GM23338 (cell line): Measurements from ENCODE around the gene FOXO3. TPM values are rescaled to one million over a fixed set of nuclear protein-coding genes. Genes with fewer than 3 reads are reported as not detected.
A peak's percentile ranks its signal among the peaks of the same experiment; 100 is the strongest.

Experiments used
- ATAC-seq: fragments of 200-7000 bp; cut with Tn5 transposase; 3 replicates; pipeline ENCODE4 v1.9.1; 2020
- DNase-seq: peaks from one replicate; pipeline ENCODE4 v3.0.0-alpha.2; 2015; ENCODE audit warnings: low spot score
- H2AFZ ChIP-seq: fragments of 200-600 bp; sonication (generic); 2 replicates; pipeline ENCODE4 v1.8.0; 2016; ENCODE audit warnings: antibody characterized with exemption, mild to moderate bottlenecking, moderate library complexity
- H3F3A ChIP-seq: fragments of 200-600 bp; sonication (generic); replicated peaks from 2 replicates; pipeline ENCODE4 v1.8.0; 2017; ENCODE audit warnings: antibody characterized with exemption, mixed run types, low read depth
- H3K27ac ChIP-seq: fragments of 200-600 bp; sonication (generic); 2 replicates; pipeline ENCODE4 v1.6.1; 2016; ENCODE audit warnings: low read depth
- H3K27me3 ChIP-seq: fragments of 200-600 bp; sonication (generic); 2 replicates; pipeline ENCODE4 v1.8.0; 2016; ENCODE audit warnings: mild to moderate bottlenecking, mixed run types, moderate library complexity; ENCODE audit not compliant: insufficient read depth
- H3K36me3 ChIP-seq: fragments of 200-600 bp; sonication (generic); 2 replicates; pipeline ENCODE4 v1.8.0; 2016; ENCODE audit warnings: mild to moderate bottlenecking; ENCODE audit not compliant: insufficient read depth
- H3K4me1 ChIP-seq: fragments of 200-600 bp; sonication (generic); 2 replicates; pipeline ENCODE4 v1.8.0; 2016; ENCODE audit warnings: mild to moderate bottlenecking, moderate library complexity; ENCODE audit not compliant: insufficient read depth
- H3K4me2 ChIP-seq: fragments of 200-600 bp; sonication (generic); 2 replicates; pipeline ENCODE4 v1.7.1; 2017; ENCODE audit warnings: mixed run types
- H3K4me3 ChIP-seq: fragments of 200-600 bp; sonication (generic); 2 replicates; pipeline ENCODE4 v1.6.1; 2016; ENCODE audit warnings: mixed run types
- H3K79me2 ChIP-seq: fragments of 200-600 bp; sonication (generic); replicated peaks from 2 replicates; pipeline ENCODE4 v1.8.0; 2017; ENCODE audit warnings: mild to moderate bottlenecking; ENCODE audit not compliant: insufficient read depth
- H3K9me2 ChIP-seq: fragments of 200-600 bp; sonication (generic); 2 replicates; pipeline ENCODE4 v1.8.0; 2017; ENCODE audit not compliant: insufficient read depth
- H4K20me1 ChIP-seq: fragments of 200-600 bp; sonication (generic); replicated peaks from 2 replicates; pipeline ENCODE4 v1.8.0; 2017; ENCODE audit warnings: mild to moderate bottlenecking; ENCODE audit not compliant: insufficient read depth
- H3K27ac Mint-ChIP-seq: 2 replicates; pipeline ENCODE4 v1.8.0; 2020; ENCODE audit warnings: inconsistent platforms, mild to moderate bottlenecking, moderate library complexity, mixed read lengths
- H3K27me3 Mint-ChIP-seq: 3 replicates; pipeline ENCODE4 v1.8.0; 2022; ENCODE audit warnings: low read depth, mild to moderate bottlenecking, moderate library complexity, mixed read lengths, inconsistent platforms; ENCODE audit not compliant: insufficient read depth, poor library complexity
- H3K36me3 Mint-ChIP-seq: 3 replicates; pipeline ENCODE4 v1.8.0; 2021; ENCODE audit warnings: low read depth, mild to moderate bottlenecking, inconsistent platforms, moderate library complexity, mixed read lengths
- H3K4me1 Mint-ChIP-seq: 3 replicates; pipeline ENCODE4 v1.8.0; 2020; ENCODE audit warnings: mild to moderate bottlenecking, inconsistent platforms, mixed read lengths
- H3K4me3 Mint-ChIP-seq: 3 replicates; pipeline ENCODE4 v1.8.0; 2021; ENCODE audit warnings: moderate library complexity, mild to moderate bottlenecking, inconsistent platforms, mixed read lengths
- H3K9me3 Mint-ChIP-seq: 3 replicates; pipeline ENCODE4 v1.8.0; 2020; ENCODE audit warnings: moderate library complexity, mild to moderate bottlenecking, inconsistent platforms, mixed read lengths
- CREB1 ChIP-seq: fragments of 250-450 bp; sonication (Bioruptor Pico); IDR thresholded peaks from 2 replicates; pipeline ENCODE4 v1.5.0; 2020; ENCODE audit warnings: low read depth, mild to moderate bottlenecking, moderate library complexity
- CTCF ChIP-seq, 2 experiments: fragments of 200-600 bp in 1 of 2; sonication (generic) in 1 of 2; conservative IDR thresholded peaks; 2 replicates each; pipeline versions ENCODE4 v1.5.1 to v1.6.1; 2016 to 2017; ENCODE audit warnings: antibody characterized with exemption in 2 of 2, low read depth in 2 of 2, mild to moderate bottlenecking in 2 of 2, moderate library complexity in 1 of 2
- EZH2 ChIP-seq: fragments of 200-600 bp; sonication (generic); IDR thresholded peaks from one replicate; pipeline ENCODE4 v1.8.0; 2017; ENCODE audit warnings: antibody characterized with exemption, mild to moderate bottlenecking, low read depth; ENCODE audit not compliant: unreplicated experiment
- EZH2phosphoT487 ChIP-seq: fragments of 200-600 bp; sonication (generic); IDR thresholded peaks from one replicate; pipeline ENCODE4 v1.8.1; 2018; ENCODE audit warnings: antibody characterized with exemption; ENCODE audit not compliant: unreplicated experiment
- JUNB ChIP-seq: IDR thresholded peaks from one replicate; pipeline ENCODE4 v1.6.1; 2016; ENCODE audit warnings: antibody characterized with exemption; ENCODE audit not compliant: unreplicated experiment
- NANOG ChIP-seq: IDR thresholded peaks from 2 replicates; pipeline ENCODE4 v1.6.1; 2016; ENCODE audit warnings: antibody characterized with exemption, borderline replicate concordance
- POLR2AphosphoS5 ChIP-seq: IDR thresholded peaks from 2 replicates; pipeline ENCODE4 v1.6.1; 2016; ENCODE audit warnings: antibody characterized with exemption, low read depth
- REST ChIP-seq: IDR thresholded peaks from one replicate; pipeline ENCODE4 v1.6.1; 2018; ENCODE audit warnings: antibody characterized with exemption; ENCODE audit not compliant: unreplicated experiment
- STAT1 ChIP-seq: IDR thresholded peaks from one replicate; pipeline ENCODE4 v1.6.1; 2016; ENCODE audit warnings: antibody characterized with exemption; ENCODE audit not compliant: unreplicated experiment
- ZNF114 ChIP-seq: fragments of 250-450 bp; sonication (Bioruptor Pico); IDR thresholded peaks from 2 replicates; pipeline ENCODE4 v1.5.0; 2020; ENCODE audit warnings: mild to moderate bottlenecking, moderate library complexity
- ZNF331 ChIP-seq: fragments of 250-450 bp; sonication (Bioruptor Pico); IDR thresholded peaks from 2 replicates; pipeline ENCODE4 v1.5.0; 2020; ENCODE audit warnings: low read depth, mild to moderate bottlenecking, moderate library complexity
- polyA plus RNA-seq: library from polyadenylated mRNA; unstranded; fragments of >200 nt; fragmentation: Nextera tagmentation; extraction: Ambion mirVana; gene quantifications from 2 replicates; pipeline ENCODE4 v1.2.1, GENCODE V29; 2016
- total RNA-seq: library from RNA; depleted of rRNA; stranded (reverse); fragments of >200 nt; shearing (Covaris generic); gene quantifications from 2 replicates; pipeline ENCODE4 v1.2.3, GENCODE V29; 2014
- TF ChIP-seq, protein P1 (sequence below): fragments of 250-450 bp; sonication (Bioruptor Pico); IDR thresholded peaks from 2 replicates; pipeline ENCODE4 v1.5.0; 2020; ENCODE audit warnings: mild to moderate bottlenecking, moderate library complexity
- TF ChIP-seq, protein P2 (sequence below): IDR thresholded peaks from 2 replicates; pipeline ENCODE4 v1.6.1; 2016; ENCODE audit warnings: antibody characterized with exemption

The FOXO3 gene
- total and polyA plus RNA-seq, 2 experiments from 2014 or later = 9.8 to 20.2 TPM

- Histone ChIP-seq H3K4me2 (no peak overlapping the region), H3K79me2 (peaks cover 86% of the 10 kb centered on the region), H3K4me1 (peaks cover 10% of the 10 kb centered on the region), H3F3A (no peaks in the 10 kb centered on the region), H4K20me1 (0 out of 2 replicates have a peak, but pooled peaks cover 5% of the 10 kb centered on the region), H3K9me2 (no peaks in the 10 kb centered on the region), H3K4me3 (no peak overlapping the region), H3K27ac (no peak overlapping the region), H2AFZ (no peak overlapping the region), H3K27me3 (no peaks in the 10 kb centered on the region), H3K36me3 (no peaks in the 10 kb centered on the region)
- H3K9me3 Mint-ChIP-seq = no peaks in the 10 kb centered on the region
- ATAC-seq = no peak
- peak overlapping the region; percentile 49 for H3K27ac Mint-ChIP-seq
- TF ChIP-seq, protein P1, sequence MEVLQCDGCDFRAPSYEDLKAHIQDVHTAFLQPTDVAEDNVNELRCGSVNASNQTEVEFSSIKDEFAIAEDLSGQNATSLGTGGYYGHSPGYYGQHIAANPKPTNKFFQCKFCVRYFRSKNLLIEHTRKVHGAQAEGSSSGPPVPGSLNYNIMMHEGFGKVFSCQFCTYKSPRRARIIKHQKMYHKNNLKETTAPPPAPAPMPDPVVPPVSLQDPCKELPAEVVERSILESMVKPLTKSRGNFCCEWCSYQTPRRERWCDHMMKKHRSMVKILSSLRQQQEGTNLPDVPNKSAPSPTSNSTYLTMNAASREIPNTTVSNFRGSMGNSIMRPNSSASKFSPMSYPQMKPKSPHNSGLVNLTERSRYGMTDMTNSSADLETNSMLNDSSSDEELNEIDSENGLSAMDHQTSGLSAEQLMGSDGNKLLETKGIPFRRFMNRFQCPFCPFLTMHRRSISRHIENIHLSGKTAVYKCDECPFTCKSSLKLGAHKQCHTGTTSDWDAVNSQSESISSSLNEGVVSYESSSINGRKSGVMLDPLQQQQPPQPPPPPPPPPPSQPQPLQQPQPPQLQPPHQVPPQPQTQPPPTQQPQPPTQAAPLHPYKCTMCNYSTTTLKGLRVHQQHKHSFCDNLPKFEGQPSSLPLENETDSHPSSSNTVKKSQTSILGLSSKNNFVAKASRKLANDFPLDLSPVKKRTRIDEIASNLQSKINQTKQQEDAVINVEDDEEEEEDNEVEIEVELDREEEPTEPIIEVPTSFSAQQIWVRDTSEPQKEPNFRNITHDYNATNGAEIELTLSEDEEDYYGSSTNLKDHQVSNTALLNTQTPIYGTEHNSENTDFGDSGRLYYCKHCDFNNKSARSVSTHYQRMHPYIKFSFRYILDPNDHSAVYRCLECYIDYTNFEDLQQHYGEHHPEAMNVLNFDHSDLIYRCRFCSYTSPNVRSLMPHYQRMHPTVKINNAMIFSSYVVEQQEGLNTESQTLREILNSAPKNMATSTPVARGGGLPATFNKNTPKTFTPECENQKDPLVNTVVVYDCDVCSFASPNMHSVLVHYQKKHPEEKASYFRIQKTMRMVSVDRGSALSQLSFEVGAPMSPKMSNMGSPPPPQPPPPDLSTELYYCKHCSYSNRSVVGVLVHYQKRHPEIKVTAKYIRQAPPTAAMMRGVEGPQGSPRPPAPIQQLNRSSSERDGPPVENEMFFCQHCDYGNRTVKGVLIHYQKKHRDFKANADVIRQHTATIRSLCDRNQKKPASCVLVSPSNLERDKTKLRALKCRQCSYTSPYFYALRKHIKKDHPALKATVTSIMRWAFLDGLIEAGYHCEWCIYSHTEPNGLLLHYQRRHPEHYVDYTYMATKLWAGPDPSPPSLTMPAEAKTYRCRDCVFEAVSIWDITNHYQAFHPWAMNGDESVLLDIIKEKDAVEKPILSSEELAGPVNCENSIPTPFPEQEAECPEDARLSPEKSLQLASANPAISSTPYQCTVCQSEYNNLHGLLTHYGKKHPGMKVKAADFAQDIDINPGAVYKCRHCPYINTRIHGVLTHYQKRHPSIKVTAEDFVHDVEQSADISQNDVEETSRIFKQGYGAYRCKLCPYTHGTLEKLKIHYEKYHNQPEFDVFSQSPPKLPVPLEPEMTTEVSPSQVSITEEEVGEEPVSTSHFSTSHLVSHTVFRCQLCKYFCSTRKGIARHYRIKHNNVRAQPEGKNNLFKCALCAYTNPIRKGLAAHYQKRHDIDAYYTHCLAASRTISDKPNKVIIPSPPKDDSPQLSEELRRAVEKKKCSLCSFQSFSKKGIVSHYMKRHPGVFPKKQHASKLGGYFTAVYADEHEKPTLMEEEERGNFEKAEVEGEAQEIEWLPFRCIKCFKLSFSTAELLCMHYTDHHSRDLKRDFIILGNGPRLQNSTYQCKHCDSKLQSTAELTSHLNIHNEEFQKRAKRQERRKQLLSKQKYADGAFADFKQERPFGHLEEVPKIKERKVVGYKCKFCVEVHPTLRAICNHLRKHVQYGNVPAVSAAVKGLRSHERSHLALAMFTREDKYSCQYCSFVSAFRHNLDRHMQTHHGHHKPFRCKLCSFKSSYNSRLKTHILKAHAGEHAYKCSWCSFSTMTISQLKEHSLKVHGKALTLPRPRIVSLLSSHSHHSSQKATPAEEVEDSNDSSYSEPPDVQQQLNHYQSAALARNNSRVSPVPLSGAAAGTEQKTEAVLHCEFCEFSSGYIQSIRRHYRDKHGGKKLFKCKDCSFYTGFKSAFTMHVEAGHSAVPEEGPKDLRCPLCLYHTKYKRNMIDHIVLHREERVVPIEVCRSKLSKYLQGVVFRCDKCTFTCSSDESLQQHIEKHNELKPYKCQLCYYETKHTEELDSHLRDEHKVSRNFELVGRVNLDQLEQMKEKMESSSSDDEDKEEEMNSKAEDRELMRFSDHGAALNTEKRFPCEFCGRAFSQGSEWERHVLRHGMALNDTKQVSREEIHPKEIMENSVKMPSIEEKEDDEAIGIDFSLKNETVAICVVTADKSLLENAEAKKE (CRISPR knock-in tag) = no peak
- TF ChIP-seq NANOG = no peak
- TF ChIP-seq CREB1 (CRISPR knock-in tag) = no peak
- TF ChIP-seq ZNF114 = no peak
- no peak for TF ChIP-seq STAT1
- TF ChIP-seq EZH2 = no peak
- no peak for TF ChIP-seq JUNB
- TF ChIP-seq, protein P2, sequence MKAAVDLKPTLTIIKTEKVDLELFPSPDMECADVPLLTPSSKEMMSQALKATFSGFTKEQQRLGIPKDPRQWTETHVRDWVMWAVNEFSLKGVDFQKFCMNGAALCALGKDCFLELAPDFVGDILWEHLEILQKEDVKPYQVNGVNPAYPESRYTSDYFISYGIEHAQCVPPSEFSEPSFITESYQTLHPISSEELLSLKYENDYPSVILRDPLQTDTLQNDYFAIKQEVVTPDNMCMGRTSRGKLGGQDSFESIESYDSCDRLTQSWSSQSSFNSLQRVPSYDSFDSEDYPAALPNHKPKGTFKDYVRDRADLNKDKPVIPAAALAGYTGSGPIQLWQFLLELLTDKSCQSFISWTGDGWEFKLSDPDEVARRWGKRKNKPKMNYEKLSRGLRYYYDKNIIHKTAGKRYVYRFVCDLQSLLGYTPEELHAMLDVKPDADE = no peak
- no peak for TF ChIP-seq REST
- TF ChIP-seq POLR2AphosphoS5 = no peak
- TF ChIP-seq CTCF (conservative IDR thresholded peaks at IDR 0.05; ENCODE audit: low read depth in 2 of 2) = no peak
- no peak for TF ChIP-seq EZH2phosphoT487
- no peak for TF ChIP-seq ZNF331 (CRISPR knock-in tag)
- no peak overlapping the region for H3K4me3 Mint-ChIP-seq
- no peak for DNase-seq
- H3K36me3 Mint-ChIP-seq = no peaks in the 10 kb centered on the region
- peaks cover 37% of the 10 kb centered on the region for H3K4me1 Mint-ChIP-seq
- H3K27me3 Mint-ChIP-seq = peaks cover 4% of the 10 kb centered on the region
Measured at GRCh38 chr6:108597572-108598304, 37.0 kb downstream of the FOXO3 start.
